ENCODE results near the gene ALDH4A1.

ALDH4A1 gene

GRCh38 chr1:18948913-18949685 is 46.7 kb upstream of the ALDH4A1 start:
- in situ Hi-C loops (cut with HindIII; ENCODE audit: low sequenced_read_pairs) = no loop called here
- DNase-seq (ENCODE audit: low read depth, low spot score) = peak; percentile 68
- no peak for TF ChIP-seq CTCF (IDR thresholded peaks at IDR 0.05; ENCODE audit: low read depth, low read length)
- no peak overlapping the region for H3K4me3 ChIP-seq (ENCODE audit: low read depth, low read length)

GRCh38 chr1:18948048-18948912 is 45.9 kb upstream of the ALDH4A1 start:
- in situ Hi-C loops (cut with HindIII; ENCODE audit: low sequenced_read_pairs) = no loop called here

GRCh38 chr1:18947570-18947969 is 45.2 kb upstream of the ALDH4A1 start:
- DNase-seq (ENCODE audit: low read depth, low spot score) = no peak
- in situ Hi-C loops (cut with HindIII; ENCODE audit: low sequenced_read_pairs) = no loop called here
- no peak for TF ChIP-seq CTCF (IDR thresholded peaks at IDR 0.05; ENCODE audit: low read depth, low read length)
- no peak overlapping the region for H3K4me3 ChIP-seq (ENCODE audit: low read depth, low read length)

More at GRCh38 chr1:18948048-18948912, 45.9 kb upstream of the ALDH4A1 start:
- no peak overlapping the region for H3K4me3 ChIP-seq (ENCODE audit: low read depth, low read length)
- TF ChIP-seq CTCF (IDR thresholded peaks at IDR 0.05; ENCODE audit: low read depth, low read length) = no peak
- peak; percentile 61 for DNase-seq (ENCODE audit: low read depth, low spot score)

- in situ Hi-C loops (cut with HindIII; ENCODE audit: low sequenced_read_pairs) = no loop called here
- DNase-seq (ENCODE audit: low read depth, low spot score) = no peak
- no peak for TF ChIP-seq CTCF (IDR thresholded peaks at IDR 0.05; ENCODE audit: low read depth, low read length)
- no peak overlapping the region for H3K4me3 ChIP-seq (ENCODE audit: low read depth, low read length)
Observed at GRCh38 chr1:18946550-18947381, 44.4 kb upstream of the ALDH4A1 start.

GRCh38 chr1:18945401-18945849 is 43.1 kb upstream of the ALDH4A1 start:
- no peak for TF ChIP-seq CTCF (IDR thresholded peaks at IDR 0.05; ENCODE audit: low read depth, low read length)
- in situ Hi-C loops (cut with HindIII; ENCODE audit: low sequenced_read_pairs) = no loop called here
- peak; percentile 56 for DNase-seq (ENCODE audit: low read depth, low spot score)
- no peak overlapping the region for H3K4me3 ChIP-seq (ENCODE audit: low read depth, low read length)

- TF ChIP-seq CTCF (IDR thresholded peaks at IDR 0.05; ENCODE audit: low read depth, low read length) = no peak
- in situ Hi-C loops (cut with HindIII; ENCODE audit: low sequenced_read_pairs) = no loop called here
- H3K4me3 ChIP-seq (ENCODE audit: low read depth, low read length) = no peak overlapping the region
- DNase-seq (ENCODE audit: low read depth, low spot score) = no peak
Observed at GRCh38 chr1:18944810-18945209, 42.5 kb upstream of the ALDH4A1 start.

All from astrocyte of the spinal cord (primary cell).